NCI-H2029 (cell line): Measurements from ENCODE around the gene DAG1.

Experiments
- DNase-seq: peaks from one replicate; lab custom pipeline; 2025; lab: John Stamatoyannopoulos, UW

The DAG1 gene

GRCh38 chr3:49554633-49555265, 84.7 kb downstream of the DAG1 start:
- DNase-seq = no peak

- no peak for DNase-seq
Observed at GRCh38 chr3:49556500-49557275, 86.6 kb downstream of the DAG1 start.

- no peak for DNase-seq
Observed at GRCh38 chr3:49563040-49563578, 93.0 kb downstream of the DAG1 start.

GRCh38 chr3:49563766-49564165, 93.7 kb downstream of the DAG1 start:
- DNase-seq = no peak

- DNase-seq = no peak
Observed at GRCh38 chr3:49566312-49566711, 96.2 kb downstream of the DAG1 start.

GRCh38 chr3:49567406-49567805, 97.3 kb downstream of the DAG1 start:
- DNase-seq = no peak

- DNase-seq = no peak
Observed at GRCh38 chr3:49568965-49569364, 98.9 kb downstream of the DAG1 start.

GRCh38 chr3:49570028-49570654, 100.1 kb downstream of the DAG1 start:
- no peak for DNase-seq

GRCh38 chr3:49582177-49582576, 112.1 kb downstream of the DAG1 start:
- DNase-seq = no peak
